ELF-1 (cell line): ENCODE results near the gene MX1.

Experiments
- DNase-seq: peaks from one replicate; pipeline ENCODE4 v3.0.0-alpha.2; 2016; ENCODE audit warnings: low read depth, low spot score

The MX1 gene

GRCh38 chr21:41460578-41461527 is 34.8 kb downstream of the MX1 start:
- DNase-seq, result peak; percentile 73

DNA sequence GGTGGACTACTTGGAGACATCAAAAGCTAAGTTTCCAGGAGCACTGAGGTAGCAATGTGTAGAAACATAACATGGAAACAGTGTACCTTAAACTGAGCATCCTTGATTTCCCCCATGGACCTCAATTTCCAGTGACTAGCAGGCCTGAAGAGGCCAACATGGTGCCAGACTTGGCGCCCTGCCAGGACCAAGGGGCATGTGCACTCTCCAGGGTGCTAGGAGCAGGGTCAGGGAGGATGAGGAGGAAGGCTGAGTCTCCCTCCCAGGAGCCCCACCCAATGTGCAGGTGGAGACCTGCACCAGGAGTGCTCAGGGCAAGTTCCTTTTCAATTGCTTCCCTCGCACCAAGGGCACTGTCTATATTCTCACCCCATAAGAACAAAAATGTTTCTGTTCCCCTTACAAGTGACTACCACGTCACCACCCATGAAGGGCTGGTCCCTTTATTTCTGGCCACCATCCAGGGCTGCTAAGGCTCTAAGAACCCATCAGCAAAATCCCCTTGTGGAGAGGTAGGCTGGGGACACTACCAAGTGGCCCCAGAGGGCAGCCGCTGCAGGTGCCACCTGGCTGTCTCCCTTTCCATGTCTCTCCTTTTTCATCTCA is 39.2 kb downstream of the MX1 start:
- no peak for DNase-seq

- DNase-seq, result no peak
Measured at GRCh38 chr21:41466024-41466820, 40.2 kb downstream of the MX1 start.

DNA sequence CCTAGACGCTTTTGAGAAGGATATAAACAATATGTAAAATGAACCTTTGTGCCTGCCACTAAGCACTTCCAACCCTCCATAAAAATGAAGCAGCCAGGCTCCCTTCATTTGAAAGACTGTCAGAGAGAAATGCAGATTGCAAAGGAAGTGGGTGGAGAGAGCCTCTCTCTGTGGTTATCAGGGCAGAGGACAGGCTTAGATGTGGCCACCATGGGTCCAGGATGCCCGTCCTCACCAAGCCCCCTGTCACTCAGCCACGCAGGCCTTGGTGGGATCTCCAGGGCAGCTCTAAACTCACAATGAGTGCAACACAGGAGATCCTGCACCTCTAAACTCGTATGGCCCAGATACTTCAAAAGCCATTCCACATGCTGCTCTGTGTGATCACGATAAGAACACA is 44.0 kb downstream of the MX1 start:
- no peak for DNase-seq

GRCh38 chr21:41472753-41473548 is 46.9 kb downstream of the MX1 start:
- DNase-seq, result no peak

DNA sequence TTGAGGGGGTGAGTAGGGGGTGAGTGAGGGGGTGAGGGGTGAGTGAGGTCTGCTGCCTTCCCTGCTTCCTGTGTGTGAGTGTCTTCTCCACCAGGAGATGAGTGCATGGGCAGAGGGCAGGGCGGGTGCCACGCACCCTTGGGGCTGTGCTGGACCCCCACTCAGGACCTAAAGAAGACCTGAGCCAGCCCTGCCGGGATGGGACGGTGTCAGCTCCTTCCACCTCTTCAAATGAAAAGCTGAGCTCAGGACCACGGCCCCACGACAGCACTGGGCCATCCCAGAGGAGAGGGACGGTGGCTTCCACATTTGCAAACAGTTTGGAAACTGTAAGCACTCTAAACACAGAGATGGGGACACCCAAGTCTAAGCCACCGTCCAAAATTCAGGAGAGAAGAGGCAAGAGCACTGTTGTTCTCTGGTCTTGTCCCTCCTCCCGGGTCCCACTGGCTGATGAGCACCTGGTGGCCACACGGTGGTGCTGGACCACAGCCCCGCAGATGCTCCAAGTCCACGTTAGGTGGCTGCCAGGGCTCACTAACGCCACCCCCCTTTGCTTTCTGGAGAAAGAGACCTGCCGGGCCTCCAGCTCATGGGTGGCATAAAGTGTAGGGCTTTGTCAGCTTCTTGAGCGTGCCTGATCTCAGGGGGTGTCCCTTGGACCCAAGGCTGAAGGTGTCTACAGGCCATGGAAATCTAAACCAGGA is 49.8 kb downstream of the MX1 start:
- no peak for DNase-seq

- DNase-seq, result peak; percentile 83
Measured at GRCh38 chr21:41477641-41478318, 51.7 kb downstream of the MX1 start.

- DNase-seq, result peak; percentile 32
Measured at GRCh38 chr21:41478319-41479177, 52.5 kb downstream of the MX1 start.

- DNase-seq, result no peak
Measured at GRCh38 chr21:41479686-41480085, 53.6 kb downstream of the MX1 start.

- no peak for DNase-seq
Measured at GRCh38 chr21:41480086-41480690, 54.1 kb downstream of the MX1 start.

GRCh38 chr21:41481191-41481590 is 55.2 kb downstream of the MX1 start:
- DNase-seq, result no peak

DNA sequence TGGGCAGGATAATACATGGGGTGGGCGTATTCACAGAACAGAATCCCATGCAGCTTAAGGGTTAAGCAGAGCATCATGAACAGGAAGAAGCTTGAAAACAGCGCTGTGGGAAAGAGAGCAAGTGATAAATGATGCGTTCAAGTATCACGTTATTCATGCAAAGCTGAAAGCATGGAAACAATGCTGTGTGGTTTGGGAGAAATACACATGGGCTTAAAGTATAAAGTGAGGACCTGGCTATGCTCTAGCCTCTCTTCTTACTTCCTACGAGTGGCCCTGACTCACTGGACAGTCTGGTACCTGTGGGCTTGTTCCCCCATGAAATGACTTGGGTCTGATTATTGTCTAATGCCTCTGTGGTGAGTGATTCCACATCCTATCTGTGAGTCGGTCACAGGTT is 56.3 kb downstream of the MX1 start:
- no peak for DNase-seq

GRCh38 chr21:41482980-41483379 is 56.9 kb downstream of the MX1 start:
- DNase-seq, result no peak

DNA sequence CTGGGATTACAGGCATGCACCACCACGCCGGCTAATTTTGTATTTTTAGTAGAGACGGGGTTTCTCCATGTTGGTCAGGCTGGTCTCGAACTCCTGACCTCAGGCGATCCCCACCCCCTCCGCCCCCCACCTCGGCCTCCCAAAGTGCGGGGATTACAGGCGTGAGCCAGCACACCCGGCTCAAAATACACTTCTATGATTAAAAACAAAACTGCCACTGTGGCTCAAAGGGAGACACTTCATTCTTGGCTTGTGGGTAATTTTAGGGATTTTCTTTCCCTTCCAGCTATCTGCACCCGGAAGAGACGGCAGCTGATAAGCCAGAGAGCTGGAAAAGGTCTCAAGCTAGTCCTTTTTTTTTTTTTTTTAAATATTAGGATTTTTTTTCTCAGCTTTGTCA is 57.4 kb downstream of the MX1 start:
- DNase-seq, result no peak

DNA sequence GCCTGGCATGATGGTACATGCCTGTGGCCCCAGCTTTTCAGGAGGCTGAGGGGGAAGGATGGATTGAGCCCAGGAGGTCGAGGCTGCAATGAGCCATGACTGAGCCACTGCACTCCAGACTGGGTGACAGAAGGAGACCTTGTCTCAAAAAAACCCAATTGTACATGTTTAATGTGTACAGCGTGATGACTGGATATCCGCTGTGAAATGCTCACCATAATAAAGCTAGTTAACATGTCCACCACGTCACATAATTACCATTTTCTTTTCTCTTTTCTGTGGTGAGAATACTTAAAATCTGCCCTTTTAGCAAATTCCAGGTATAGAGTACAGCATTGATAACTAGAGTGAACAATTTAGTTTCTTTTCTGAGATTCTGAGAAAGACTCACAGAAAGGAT is 57.9 kb downstream of the MX1 start:
- DNase-seq, result no peak

DNA sequence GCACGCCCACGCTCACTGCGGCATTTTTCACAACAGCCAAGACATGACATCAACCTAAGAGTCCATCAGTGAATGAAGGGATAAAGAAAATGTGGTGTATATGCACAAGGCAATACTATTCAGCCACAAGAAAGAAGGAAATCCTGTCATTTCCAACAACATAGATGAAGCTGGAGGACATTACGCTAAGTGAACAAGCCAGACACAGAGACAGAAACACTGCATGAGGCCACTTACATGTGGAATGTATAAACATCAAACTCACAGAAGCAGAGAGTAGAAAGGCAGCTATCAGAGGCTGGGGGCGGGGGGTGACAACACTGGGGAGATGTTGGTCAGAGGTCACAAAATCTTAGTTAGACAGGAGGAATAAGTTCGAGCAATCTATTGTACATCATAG is 61.0 kb downstream of the MX1 start:
- no peak for DNase-seq

- no peak for DNase-seq
Measured at GRCh38 chr21:41488080-41488479, 62.0 kb downstream of the MX1 start.

DNA sequence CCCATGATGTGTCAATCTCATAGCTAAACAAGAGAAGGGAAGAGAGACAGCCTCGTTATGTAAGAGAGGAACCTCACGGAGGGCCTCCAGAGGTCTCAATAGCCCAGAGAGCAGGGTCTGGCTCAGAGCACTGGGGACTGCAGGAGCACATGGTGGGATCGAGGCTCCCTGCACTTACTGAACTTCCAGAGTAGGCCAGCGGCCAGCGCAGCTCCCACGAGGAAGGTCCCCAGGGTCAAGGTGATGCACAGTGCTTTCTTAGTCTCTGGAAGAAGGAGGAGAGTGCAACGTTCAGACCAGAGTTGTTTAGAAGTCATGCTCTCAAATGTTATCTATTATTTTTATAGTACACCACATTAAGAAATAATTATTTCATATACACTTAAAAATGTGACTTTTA is 63.3 kb downstream of the MX1 start:
- DNase-seq, result no peak

DNA sequence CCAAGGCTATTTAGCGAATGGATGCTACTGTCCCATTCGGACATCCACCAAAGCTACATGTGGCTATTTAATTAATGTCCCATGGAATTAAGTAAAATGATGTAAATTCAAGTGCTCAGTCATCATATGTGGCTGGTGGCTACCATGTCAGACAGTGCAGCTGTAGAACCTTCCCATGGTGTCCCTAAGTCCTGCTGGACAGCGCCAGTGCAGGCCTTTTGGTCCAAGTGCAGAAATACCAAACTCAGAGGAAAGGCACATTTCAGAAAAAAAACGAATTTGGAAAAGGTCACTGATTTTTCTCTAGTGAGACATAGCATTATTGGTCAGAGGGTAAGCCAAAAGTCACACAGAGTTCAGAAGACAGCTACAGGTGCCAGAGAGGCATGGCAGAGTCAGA is 64.3 kb downstream of the MX1 start:
- no peak for DNase-seq
